NCI-H1694 (cell line): ENCODE data around the gene CCDC175.
A peak's percentile ranks its signal among the peaks of the same experiment; 100 is the strongest.

ENCODE experiments used
- DNase-seq: peaks from one replicate; lab custom pipeline; 2025; lab: John Stamatoyannopoulos, UW

The CCDC175 gene

GRCh38 chr14:59576332-59577294 is at the start of gene CCDC175:
TSS of gene CCDC175 (minus strand) at chr14:59576812. CDS start at chr14:59576775, 37 bp downstream.
- DNase-seq, result no peak

GRCh38 chr14:59622631-59623030 is 46.0 kb upstream of the CCDC175 start:
- no peak for DNase-seq

GRCh38 chr14:59619061-59619460 is 42.4 kb upstream of the CCDC175 start:
- no peak for DNase-seq

- no peak for DNase-seq
Measured at GRCh38 chr14:59601056-59601455, 24.4 kb upstream of the CCDC175 start.

- DNase-seq, result no peak
Measured at GRCh38 chr14:59600211-59600945, 23.8 kb upstream of the CCDC175 start.

- no peak for DNase-seq
Measured at GRCh38 chr14:59595071-59595470, 18.5 kb upstream of the CCDC175 start.

- no peak for DNase-seq
Measured at GRCh38 chr14:59591641-59592370, 15.2 kb upstream of the CCDC175 start.

- DNase-seq, result no peak
Measured at GRCh38 chr14:59588101-59588500, 11.5 kb upstream of the CCDC175 start.

- no peak for DNase-seq
Measured at GRCh38 chr14:59585891-59586554, 9.4 kb upstream of the CCDC175 start.

- DNase-seq, result peak; percentile 65
Measured at GRCh38 chr14:59583755-59584154, 7.1 kb upstream of the CCDC175 start.

- no peak for DNase-seq
Measured at GRCh38 chr14:59582845-59583509, 6.4 kb upstream of the CCDC175 start.

GRCh38 chr14:59582161-59582560 is 5.5 kb upstream of the CCDC175 start:
- peak; percentile 72 for DNase-seq

GRCh38 chr14:59580911-59581310 is 4.3 kb upstream of the CCDC175 start:
- DNase-seq, result no peak

GRCh38 chr14:59570122-59570521 is 6.5 kb downstream of the CCDC175 start:
- peak; percentile 68 for DNase-seq

GRCh38 chr14:59566725-59567124 is 9.9 kb downstream of the CCDC175 start:
- DNase-seq, result no peak

- no peak for DNase-seq
Measured at GRCh38 chr14:59566296-59566695, 10.3 kb downstream of the CCDC175 start.

GRCh38 chr14:59565087-59565486 is 11.5 kb downstream of the CCDC175 start:
- no peak for DNase-seq

GRCh38 chr14:59564366-59564765 is 12.2 kb downstream of the CCDC175 start:
- DNase-seq, result no peak

- DNase-seq, result no peak
Measured at GRCh38 chr14:59547310-59547709, 29.3 kb downstream of the CCDC175 start.

- no peak for DNase-seq
Measured at GRCh38 chr14:59543873-59544272, 32.7 kb downstream of the CCDC175 start.

GRCh38 chr14:59541731-59542130 is 34.9 kb downstream of the CCDC175 start:
- no peak for DNase-seq
